Adrenal gland (tissue), 5 donors: ENCODE measurements around the gene PKLR.

Source experiments
- POLR2A ChIP-seq, 2 donors: fragments of 450-650 bp; IDR thresholded peaks; one replicate each; pipeline ENCODE4 v1.6.1; 2017; ENCODE audit warnings: antibody characterized with exemption in 2 of 2, mild to moderate bottlenecking in 2 of 2, moderate library complexity in 1 of 2
- TF ChIP-seq, protein P1 (sequence below), 6 experiments: fragments of 450-650 bp in 4 of 6; fragments of 200-600 bp in 2 of 6; sonication (generic) in 1 of 6; IDR thresholded peaks; 1 replicate in 5 of 6; 2 replicates in 1 of 6; pipeline versions ENCODE4 v1.5.1 to v1.8.0; 2016 to 2021; ENCODE audit warnings: antibody characterized with exemption in 6 of 6, mild to moderate bottlenecking in 2 of 6, moderate library complexity in 1 of 6
- donor health status: DM: no; HTN: no; CAD: no.

DNA sequence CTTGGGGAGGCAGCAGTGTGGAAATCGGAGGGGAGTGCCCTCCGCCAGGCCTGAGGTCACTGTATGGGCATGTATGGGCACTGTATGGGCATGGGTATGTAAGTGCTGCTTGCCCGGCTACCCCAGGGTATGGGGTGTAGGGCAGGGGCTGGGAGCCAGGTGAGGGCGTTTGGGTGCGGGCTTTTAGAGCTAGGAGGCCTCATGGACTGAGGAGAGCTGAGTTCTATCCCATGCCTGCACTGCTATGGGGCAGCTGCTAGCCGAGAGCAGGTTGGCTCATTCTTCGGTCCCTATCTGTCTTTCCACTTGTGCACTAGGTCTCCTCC, 5.3 kb downstream of the PKLR start:
- TF ChIP-seq, protein P1, sequence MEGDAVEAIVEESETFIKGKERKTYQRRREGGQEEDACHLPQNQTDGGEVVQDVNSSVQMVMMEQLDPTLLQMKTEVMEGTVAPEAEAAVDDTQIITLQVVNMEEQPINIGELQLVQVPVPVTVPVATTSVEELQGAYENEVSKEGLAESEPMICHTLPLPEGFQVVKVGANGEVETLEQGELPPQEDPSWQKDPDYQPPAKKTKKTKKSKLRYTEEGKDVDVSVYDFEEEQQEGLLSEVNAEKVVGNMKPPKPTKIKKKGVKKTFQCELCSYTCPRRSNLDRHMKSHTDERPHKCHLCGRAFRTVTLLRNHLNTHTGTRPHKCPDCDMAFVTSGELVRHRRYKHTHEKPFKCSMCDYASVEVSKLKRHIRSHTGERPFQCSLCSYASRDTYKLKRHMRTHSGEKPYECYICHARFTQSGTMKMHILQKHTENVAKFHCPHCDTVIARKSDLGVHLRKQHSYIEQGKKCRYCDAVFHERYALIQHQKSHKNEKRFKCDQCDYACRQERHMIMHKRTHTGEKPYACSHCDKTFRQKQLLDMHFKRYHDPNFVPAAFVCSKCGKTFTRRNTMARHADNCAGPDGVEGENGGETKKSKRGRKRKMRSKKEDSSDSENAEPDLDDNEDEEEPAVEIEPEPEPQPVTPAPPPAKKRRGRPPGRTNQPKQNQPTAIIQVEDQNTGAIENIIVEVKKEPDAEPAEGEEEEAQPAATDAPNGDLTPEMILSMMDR (IDR thresholded peaks at IDR 0.05), result no peak
- no peak for TF ChIP-seq POLR2A (IDR thresholded peaks at IDR 0.05)
